Liver (tissue), 9 donors: ENCODE data around the gene LYPD4. TPM values are rescaled to one million over a fixed set of nuclear protein-coding genes. Genes with fewer than 3 reads are reported as not detected.
A peak's percentile ranks its signal among the peaks of the same experiment; 100 is the strongest.
"Not testable (repeated sequence)": the region's sequence is repeated elsewhere in the genome, so short reads cannot be mapped to it uniquely, and the experiment has no call there.

Experiments used
- DNase-seq: peaks from one replicate; pipeline ENCODE4 v3.0.0-alpha.2; 2017; ENCODE audit warnings: low spot score
- H3K27ac ChIP-seq, 2 donors: one replicate each; pipeline ENCODE4 v1.7.0; 2013; ENCODE audit warnings: inconsistent platforms in 2 of 2, low read length in 2 of 2, control low read depth in 1 of 2, low read depth in 1 of 2, mild to moderate bottlenecking in 1 of 2
- H3K27me3 ChIP-seq, 4 donors: one replicate each; pipeline versions ENCODE4 v1.6.1 to v1.7.0; 2013; ENCODE audit warnings: low read length in 3 of 4, inconsistent platforms in 1 of 4, mild to moderate bottlenecking in 1 of 4, moderate library complexity in 1 of 4; ENCODE audit not compliant: control insufficient read depth in 4 of 4, insufficient read depth in 4 of 4
- H3K36me3 ChIP-seq, 4 donors: one replicate each; pipeline versions ENCODE4 v1.6.1 to v1.7.0; 2013; ENCODE audit warnings: low read length in 3 of 4, mild to moderate bottlenecking in 3 of 4, low read depth in 1 of 4, moderate library complexity in 1 of 4; ENCODE audit not compliant: control insufficient read depth in 4 of 4, insufficient read depth in 3 of 4
- H3K4me1 ChIP-seq, 4 donors: one replicate each; pipeline versions ENCODE4 v1.6.1 to v1.7.0; 2013; ENCODE audit warnings: low read length in 3 of 4, mild to moderate bottlenecking in 3 of 4, moderate library complexity in 1 of 4; ENCODE audit not compliant: control insufficient read depth in 4 of 4, insufficient read depth in 4 of 4
- H3K4me3 ChIP-seq, 3 donors: one replicate each; pipeline versions ENCODE4 v1.6.1 to v1.7.0; 2013; ENCODE audit warnings: low read length in 3 of 3, control low read depth in 1 of 3, low read depth in 1 of 3, mild to moderate bottlenecking in 1 of 3
- H3K9ac ChIP-seq, 2 donors: one replicate each; pipeline ENCODE4 v1.7.0; 2013; ENCODE audit warnings: low read length in 2 of 2, mild to moderate bottlenecking in 2 of 2, moderate library complexity in 2 of 2, control low read depth in 1 of 2, low read depth in 1 of 2
- H3K9me3 ChIP-seq, 4 donors: one replicate each; pipeline versions ENCODE4 v1.6.1 to v1.7.0; 2013; ENCODE audit warnings: low read length in 3 of 4; ENCODE audit not compliant: control insufficient read depth in 4 of 4
- FOXA1 ChIP-seq: IDR thresholded peaks from 2 replicates; pipeline ENCODE4 v1.6.1; 2016; ENCODE audit warnings: antibody characterized with exemption
- FOXA2 ChIP-seq: IDR thresholded peaks from 2 replicates; pipeline ENCODE4 v1.6.1; 2016; ENCODE audit warnings: antibody characterized with exemption
- RAD21 ChIP-seq, 2 donors: IDR thresholded peaks; 2 replicates each; pipeline ENCODE4 v1.6.1; 2016; ENCODE audit warnings: antibody characterized with exemption in 2 of 2, mild to moderate bottlenecking in 2 of 2
- YY1 ChIP-seq: IDR thresholded peaks from 2 replicates; pipeline ENCODE4 v1.6.1; 2016; ENCODE audit warnings: antibody characterized with exemption, mild to moderate bottlenecking
- WGBS: extraction: QIAGEN DNeasy Blood & Tissue Kit; methylation state at CpG from one replicate; pipeline ENCODE4 v1.1.7; 2013; 5-methylcytosine and 5-hydroxymethylcytosine counted together
- polyA plus RNA-seq, 2 donors: library from polyadenylated mRNA; stranded (reverse) in 1 of 2; unstranded in 1 of 2; fragments of 200-250 nt in 1 of 2; fragments of >200 nt in 1 of 2; fragmentation: Nextera tagmentation in 1 of 2; extraction: Ambion mirVana in 1 of 2; gene quantifications; one replicate each; pipeline versions ENCODE4 v1.2.1 to v1.2.3, GENCODE V29; 2013 to 2015
- total RNA-seq, 2 donors: library from RNA; depleted of rRNA; stranded (reverse); fragments of >200 nt; gene quantifications; one replicate each; pipeline ENCODE4 v1.2.3, GENCODE V29; 2014
- TF ChIP-seq, protein P1 (sequence below): IDR thresholded peaks from 2 replicates; pipeline ENCODE4 v1.6.1; 2016; ENCODE audit warnings: antibody characterized with exemption, mild to moderate bottlenecking
- TF ChIP-seq, protein P2 (sequence below): IDR thresholded peaks from 2 replicates; pipeline ENCODE4 v1.6.1; 2016; ENCODE audit warnings: antibody characterized with exemption
- TF ChIP-seq, protein P3 (sequence below): fragments of 150-350 bp; IDR thresholded peaks from 2 replicates; pipeline ENCODE4 v1.5.1; 2017; ENCODE audit warnings: improper control_type of control experiment, low read depth, low read length; ENCODE audit not compliant: missing input control
- TF ChIP-seq, protein P4 (sequence below): IDR thresholded peaks from 2 replicates; pipeline ENCODE4 v1.6.1; 2016; ENCODE audit warnings: antibody characterized with exemption
- donor health status: healthy.
- donor health status: healthy.
- donor health status: healthy.
- donor health status: healthy.
- donor health status: healthy.

LYPD4 gene
- total and polyA plus RNA-seq, 4 donors = not detected

DNA sequence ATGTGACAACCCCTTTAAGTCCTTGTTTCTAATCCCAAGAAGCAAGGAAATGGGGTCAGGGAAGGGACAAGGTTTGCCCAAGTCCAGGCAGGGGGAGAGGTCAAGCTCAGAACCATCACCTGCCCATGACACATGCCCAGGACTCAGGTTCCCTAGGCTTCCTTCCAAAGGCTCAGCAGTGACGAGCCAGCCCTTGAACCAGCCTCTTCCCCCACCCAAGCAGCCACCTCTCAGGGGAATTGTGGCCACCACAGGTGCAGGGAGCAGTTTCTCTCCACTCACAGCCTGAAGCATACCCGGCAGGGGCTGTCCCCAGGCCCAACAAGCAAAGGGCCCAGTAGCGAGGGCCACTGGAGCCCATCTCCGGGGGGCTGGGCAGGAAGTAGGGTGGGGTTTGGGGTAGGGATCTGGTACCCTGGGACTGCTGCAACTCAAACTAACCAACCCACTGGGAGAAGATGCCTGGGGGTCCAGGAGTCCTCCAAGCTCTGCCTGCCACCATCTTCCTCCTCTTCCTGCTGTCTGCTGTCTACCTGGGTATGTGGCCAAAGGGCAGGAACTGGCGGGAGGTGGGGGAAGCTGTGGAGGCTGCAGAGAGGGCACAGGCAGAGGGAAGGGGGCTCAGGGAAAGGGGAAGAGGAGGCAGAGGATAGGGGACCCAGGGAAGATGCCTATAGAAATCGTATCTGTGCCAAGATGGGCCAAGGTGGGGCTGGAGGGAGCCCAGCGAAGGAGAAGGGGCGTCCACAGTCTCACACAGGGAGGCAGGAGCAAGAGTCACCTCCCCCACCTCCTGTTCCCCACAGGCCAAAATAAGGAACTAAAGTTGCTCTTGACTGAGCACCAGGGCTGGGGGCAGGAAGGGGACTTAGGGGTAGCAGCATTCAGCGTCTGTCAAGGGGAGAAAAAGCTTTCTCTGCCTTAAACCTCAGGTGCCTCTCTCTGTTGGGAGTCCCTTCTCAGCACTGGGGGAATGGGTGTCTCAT, 32.7 kb upstream of the LYPD4 start, which contains the start of gene CD79A (continued):
- TF ChIP-seq, protein P1, sequence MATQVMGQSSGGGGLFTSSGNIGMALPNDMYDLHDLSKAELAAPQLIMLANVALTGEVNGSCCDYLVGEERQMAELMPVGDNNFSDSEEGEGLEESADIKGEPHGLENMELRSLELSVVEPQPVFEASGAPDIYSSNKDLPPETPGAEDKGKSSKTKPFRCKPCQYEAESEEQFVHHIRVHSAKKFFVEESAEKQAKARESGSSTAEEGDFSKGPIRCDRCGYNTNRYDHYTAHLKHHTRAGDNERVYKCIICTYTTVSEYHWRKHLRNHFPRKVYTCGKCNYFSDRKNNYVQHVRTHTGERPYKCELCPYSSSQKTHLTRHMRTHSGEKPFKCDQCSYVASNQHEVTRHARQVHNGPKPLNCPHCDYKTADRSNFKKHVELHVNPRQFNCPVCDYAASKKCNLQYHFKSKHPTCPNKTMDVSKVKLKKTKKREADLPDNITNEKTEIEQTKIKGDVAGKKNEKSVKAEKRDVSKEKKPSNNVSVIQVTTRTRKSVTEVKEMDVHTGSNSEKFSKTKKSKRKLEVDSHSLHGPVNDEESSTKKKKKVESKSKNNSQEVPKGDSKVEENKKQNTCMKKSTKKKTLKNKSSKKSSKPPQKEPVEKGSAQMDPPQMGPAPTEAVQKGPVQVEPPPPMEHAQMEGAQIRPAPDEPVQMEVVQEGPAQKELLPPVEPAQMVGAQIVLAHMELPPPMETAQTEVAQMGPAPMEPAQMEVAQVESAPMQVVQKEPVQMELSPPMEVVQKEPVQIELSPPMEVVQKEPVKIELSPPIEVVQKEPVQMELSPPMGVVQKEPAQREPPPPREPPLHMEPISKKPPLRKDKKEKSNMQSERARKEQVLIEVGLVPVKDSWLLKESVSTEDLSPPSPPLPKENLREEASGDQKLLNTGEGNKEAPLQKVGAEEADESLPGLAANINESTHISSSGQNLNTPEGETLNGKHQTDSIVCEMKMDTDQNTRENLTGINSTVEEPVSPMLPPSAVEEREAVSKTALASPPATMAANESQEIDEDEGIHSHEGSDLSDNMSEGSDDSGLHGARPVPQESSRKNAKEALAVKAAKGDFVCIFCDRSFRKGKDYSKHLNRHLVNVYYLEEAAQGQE = no peak
- TF ChIP-seq FOXA1 (no peak), YY1 (no peak), FOXA2 (no peak)
- TF ChIP-seq, protein P2, sequence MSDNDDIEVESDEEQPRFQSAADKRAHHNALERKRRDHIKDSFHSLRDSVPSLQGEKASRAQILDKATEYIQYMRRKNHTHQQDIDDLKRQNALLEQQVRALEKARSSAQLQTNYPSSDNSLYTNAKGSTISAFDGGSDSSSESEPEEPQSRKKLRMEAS = no peak

DNA sequence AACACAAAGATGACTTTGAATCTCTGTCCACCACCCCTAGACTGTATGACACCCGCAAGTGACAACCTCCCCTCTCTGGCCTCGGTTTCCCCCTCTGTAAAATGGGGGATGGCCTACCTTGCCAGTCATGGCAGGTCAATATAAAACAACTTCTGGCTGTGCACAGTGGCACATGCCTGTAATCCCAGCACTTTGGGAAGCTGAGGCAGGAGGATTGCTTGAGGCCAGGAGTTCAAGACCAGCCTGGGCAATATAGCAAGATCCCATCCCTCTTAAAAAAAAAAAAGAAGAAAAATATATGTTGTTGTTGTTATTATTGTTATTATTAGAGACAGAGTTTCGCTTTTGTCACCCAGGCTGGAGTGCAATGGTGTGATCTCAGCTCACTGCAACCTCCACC, 31.5 kb upstream of the LYPD4 start:
- H3K4me1 ChIP-seq = peaks cover 0 to 14% (median 5%) of the 10 kb centered on the region in 4 donors
- peaks cover 4 to 16% (median 6%) of the 10 kb centered on the region in 4 donors for H3K36me3 ChIP-seq
- not testable (repeated sequence) for H3K9me3 ChIP-seq, DNase-seq, H3K9ac ChIP-seq, H3K27me3 ChIP-seq, H3K4me3 ChIP-seq
- WGBS = 77% methylated on average over 3 of the region's 3 CpGs
- peak overlapping the region in 1 of 2 donors; percentile 50 for H3K27ac ChIP-seq

DNA sequence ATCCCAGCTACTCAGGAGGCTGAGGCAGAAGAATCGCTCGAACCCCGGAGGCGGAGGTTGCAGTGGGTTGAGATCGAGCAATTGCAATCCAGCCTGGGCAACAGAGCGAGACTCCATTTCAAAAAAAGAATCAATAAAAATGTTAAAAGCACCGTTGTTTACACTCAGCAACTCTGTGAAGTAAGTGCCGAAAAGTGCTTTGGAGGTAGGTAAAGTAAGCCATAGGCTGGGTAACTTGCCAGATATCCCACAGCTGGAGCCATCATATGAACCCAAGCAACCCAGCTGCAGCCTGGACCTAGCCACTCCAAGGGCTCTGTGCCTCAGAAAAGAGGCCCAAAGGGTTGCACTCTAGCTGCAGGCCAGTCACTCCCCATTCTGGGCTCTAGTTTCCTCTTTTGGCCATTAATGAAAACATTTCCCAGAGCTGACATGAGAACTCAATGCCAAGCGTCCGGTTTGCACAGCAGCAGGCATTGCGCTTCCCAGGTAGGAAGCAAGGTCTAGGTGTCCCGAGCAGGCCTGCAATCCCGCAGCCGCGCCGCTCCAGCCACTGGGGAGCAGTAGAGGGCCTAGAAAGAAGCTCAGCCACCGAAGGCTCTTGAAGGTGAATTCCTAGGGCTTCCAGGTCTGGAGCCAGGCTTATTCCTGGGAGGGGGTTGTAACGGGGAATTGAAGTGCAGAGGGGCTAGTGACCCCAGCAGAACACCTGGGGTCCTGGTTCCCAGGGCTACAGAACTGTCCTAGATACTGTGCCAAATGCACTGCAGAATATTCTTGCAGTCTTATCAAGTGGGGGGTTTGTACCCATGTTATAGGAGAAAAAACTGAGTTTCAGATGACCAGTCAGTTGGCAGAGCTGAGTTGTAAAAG, 28.5 kb upstream of the LYPD4 start:
- Histone ChIP-seq H3K4me1 (peaks cover 0 to 14% (median 5%) of the 10 kb centered on the region in 4 donors), H3K9ac (no peak overlapping the region), H3K9me3 (no peaks in the 10 kb centered on the region), H3K27me3 (no peaks in the 10 kb centered on the region), H3K27ac (no peak overlapping the region), H3K4me3 (no peak overlapping the region), H3K36me3 (peaks cover 11 to 37% (median 16%) of the 10 kb centered on the region in 4 donors)
- peak; percentile 65 for DNase-seq
- peak; percentile 73 to 81 for TF ChIP-seq RAD21 (IDR thresholded peaks at IDR 0.05)
- TF ChIP-seq, protein P3, sequence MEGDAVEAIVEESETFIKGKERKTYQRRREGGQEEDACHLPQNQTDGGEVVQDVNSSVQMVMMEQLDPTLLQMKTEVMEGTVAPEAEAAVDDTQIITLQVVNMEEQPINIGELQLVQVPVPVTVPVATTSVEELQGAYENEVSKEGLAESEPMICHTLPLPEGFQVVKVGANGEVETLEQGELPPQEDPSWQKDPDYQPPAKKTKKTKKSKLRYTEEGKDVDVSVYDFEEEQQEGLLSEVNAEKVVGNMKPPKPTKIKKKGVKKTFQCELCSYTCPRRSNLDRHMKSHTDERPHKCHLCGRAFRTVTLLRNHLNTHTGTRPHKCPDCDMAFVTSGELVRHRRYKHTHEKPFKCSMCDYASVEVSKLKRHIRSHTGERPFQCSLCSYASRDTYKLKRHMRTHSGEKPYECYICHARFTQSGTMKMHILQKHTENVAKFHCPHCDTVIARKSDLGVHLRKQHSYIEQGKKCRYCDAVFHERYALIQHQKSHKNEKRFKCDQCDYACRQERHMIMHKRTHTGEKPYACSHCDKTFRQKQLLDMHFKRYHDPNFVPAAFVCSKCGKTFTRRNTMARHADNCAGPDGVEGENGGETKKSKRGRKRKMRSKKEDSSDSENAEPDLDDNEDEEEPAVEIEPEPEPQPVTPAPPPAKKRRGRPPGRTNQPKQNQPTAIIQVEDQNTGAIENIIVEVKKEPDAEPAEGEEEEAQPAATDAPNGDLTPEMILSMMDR = peak; percentile 48
- TF ChIP-seq, protein P4, sequence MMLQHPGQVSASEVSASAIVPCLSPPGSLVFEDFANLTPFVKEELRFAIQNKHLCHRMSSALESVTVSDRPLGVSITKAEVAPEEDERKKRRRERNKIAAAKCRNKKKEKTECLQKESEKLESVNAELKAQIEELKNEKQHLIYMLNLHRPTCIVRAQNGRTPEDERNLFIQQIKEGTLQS = no peak
- WGBS = 49% methylated on average over 18 of the region's 18 CpGs
